Fibroblast of the aortic adventitia (primary cell): ENCODE results near the gene LRRC72. TPM values are rescaled to one million over a fixed set of nuclear protein-coding genes. Genes with fewer than 3 reads are reported as not detected.
A peak's percentile ranks its signal among the peaks of the same experiment; 100 is the strongest.

ENCODE experiments used
- DNase-seq: peaks from one replicate; pipeline ENCODE4 v3.0.0-alpha.2; 2010; ENCODE audit warnings: low read depth
- H3K4me3 ChIP-seq: 2 replicates; pipeline ENCODE4 v1.5.1; 2011; ENCODE audit warnings: low read depth, mild to moderate bottlenecking, control low read depth, low read length, moderate library complexity
- total RNA-seq: library from RNA; depleted of rRNA; stranded (reverse); fragments of >200 nt; gene quantifications from 2 replicates; pipeline ENCODE4 v1.2.3, GENCODE V29; 2012; ENCODE audit warnings: low replicate concordance
- TF ChIP-seq, protein P1 (sequence below): IDR thresholded peaks from 2 replicates; pipeline ENCODE4 v1.5.1; 2011; ENCODE audit warnings: mild to moderate bottlenecking, low read length, control low read depth, inconsistent platforms; ENCODE audit not compliant: insufficient read depth

Gene LRRC72
- total RNA-seq, 1 donor: not detected

DNA sequence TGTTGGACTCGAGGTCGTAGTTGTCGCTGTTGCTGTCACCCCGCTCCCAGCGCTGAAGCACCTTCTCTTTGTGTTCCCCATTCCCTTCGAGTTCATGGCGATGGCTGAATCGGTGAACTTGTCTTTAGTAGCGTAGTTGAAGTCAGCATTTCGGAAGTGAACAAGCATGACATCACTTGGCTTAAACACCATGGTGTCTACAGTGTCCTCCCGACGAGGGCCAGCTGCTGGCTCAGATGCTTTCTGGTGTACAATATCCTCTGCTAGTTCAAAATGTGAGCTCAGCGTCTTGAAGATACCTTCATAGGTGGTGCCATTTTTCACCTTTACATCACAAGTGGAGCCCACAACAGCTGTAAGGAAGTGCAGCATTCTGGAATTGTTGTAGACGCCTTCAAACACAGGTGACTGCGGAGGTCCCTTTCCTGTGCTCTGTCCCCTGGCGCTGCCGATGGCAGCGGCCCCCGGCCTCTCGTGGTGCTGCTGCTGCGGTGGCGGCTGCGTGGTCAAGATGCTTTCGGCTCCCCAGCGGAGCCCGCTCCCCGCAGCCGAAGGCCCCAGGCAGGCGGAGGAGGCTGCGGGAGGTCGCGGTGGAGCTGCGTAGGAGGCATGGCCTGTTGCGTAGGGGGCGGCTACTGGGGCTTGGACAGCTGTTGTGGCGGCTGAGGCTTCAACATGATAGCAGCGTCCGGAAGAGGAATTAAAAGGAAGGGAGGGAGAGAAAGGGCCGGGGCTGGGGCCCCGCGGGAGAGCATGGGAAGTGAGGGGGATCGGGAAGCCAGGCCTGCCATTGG, 59.7 kb downstream of the LRRC72 start:
- DNase-seq: no peak
- no peak overlapping the region for H3K4me3 ChIP-seq
- TF ChIP-seq, protein P1, sequence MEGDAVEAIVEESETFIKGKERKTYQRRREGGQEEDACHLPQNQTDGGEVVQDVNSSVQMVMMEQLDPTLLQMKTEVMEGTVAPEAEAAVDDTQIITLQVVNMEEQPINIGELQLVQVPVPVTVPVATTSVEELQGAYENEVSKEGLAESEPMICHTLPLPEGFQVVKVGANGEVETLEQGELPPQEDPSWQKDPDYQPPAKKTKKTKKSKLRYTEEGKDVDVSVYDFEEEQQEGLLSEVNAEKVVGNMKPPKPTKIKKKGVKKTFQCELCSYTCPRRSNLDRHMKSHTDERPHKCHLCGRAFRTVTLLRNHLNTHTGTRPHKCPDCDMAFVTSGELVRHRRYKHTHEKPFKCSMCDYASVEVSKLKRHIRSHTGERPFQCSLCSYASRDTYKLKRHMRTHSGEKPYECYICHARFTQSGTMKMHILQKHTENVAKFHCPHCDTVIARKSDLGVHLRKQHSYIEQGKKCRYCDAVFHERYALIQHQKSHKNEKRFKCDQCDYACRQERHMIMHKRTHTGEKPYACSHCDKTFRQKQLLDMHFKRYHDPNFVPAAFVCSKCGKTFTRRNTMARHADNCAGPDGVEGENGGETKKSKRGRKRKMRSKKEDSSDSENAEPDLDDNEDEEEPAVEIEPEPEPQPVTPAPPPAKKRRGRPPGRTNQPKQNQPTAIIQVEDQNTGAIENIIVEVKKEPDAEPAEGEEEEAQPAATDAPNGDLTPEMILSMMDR: no peak

DNA sequence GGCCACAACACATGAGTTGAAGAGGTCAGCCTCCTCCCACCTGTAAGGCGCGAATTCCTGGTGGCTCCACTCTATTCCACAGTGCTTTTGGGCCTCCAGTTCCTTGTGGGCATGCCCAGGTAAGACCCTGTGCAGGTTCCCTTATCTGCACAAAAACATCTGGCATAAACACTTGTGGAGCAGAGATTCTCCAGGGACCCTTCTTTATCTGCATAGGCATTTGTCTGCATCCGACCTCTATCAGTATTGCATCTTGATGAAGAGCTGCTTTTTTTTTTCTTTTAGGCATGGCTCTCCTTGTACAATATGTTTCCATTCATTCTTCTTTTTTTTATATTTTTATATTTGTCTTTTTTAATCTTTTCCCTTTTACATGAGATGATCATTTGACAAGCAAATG, 60.5 kb downstream of the LRRC72 start:
- H3K4me3 ChIP-seq: no peak overlapping the region
- TF ChIP-seq, protein P1: no peak
- no peak for DNase-seq

GRCh38 chr7:16587790-16588189, 61.2 kb downstream of the LRRC72 start:
- TF ChIP-seq, protein P1: no peak
- DNase-seq: no peak
- no peak overlapping the region for H3K4me3 ChIP-seq

- DNase-seq: no peak
- H3K4me3 ChIP-seq: no peak overlapping the region
- TF ChIP-seq, protein P1: no peak
Observed at GRCh38 chr7:16589881-16590280, 63.3 kb downstream of the LRRC72 start.

DNA sequence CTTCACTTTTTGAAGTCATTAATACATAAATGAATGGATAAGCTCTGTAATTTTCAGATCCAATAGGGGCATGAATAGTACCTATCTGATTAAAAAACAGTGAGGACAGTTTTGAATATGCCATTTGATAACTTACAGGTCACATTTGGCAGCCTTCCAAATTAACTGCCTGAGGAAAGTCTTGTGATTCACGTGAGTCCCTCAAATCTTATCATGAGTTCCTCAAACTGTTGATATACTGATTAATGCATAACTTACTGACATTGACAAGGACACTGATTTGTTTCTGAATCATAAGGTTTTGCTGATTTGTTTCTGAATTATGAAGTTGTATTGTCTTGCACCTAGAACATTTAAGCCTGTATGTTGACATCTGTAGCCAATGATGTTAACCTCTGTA, 63.8 kb downstream of the LRRC72 start:
- TF ChIP-seq, protein P1: no peak
- no peak overlapping the region for H3K4me3 ChIP-seq
- no peak for DNase-seq

DNA sequence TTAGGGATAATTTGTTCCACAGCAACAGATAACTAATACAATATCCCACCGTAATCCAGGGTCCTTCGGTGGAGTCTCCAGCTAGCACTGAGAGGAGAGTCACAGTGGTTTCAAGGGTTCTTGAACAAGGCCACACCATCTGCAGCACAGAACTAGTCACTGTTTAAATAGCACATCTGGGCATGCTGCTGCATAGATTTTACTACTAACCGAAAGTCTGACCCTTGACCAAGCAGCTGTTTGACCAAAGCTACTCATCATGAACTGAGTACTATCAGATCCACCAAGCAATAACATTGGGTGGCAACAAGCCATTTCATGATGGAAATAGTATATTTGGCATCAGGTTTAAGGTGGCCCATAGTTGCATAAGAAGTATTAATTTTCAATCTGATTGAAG, 65.8 kb downstream of the LRRC72 start:
- no peak for DNase-seq
- TF ChIP-seq, protein P1: no peak
- no peak overlapping the region for H3K4me3 ChIP-seq

GRCh38 chr7:16594061-16594460, 67.4 kb downstream of the LRRC72 start:
- DNase-seq: peak; percentile 27
- H3K4me3 ChIP-seq: no peak overlapping the region
- TF ChIP-seq, protein P1: no peak
